ENCODE data around the gene PREP.
"Not testable (repeated sequence)": the region's sequence is repeated elsewhere in the genome, so short reads cannot be mapped to it uniquely, and the experiment has no call there.

- not testable (repeated sequence) for TF ChIP-seq CTCF (IDR thresholded peaks at IDR 0.05; ENCODE audit: insufficient read depth, low read length); SPI1 (IDR thresholded peaks at IDR 0.05; ENCODE audit: borderline replicate concordance, low read depth); GABPA (IDR thresholded peaks at IDR 0.05; ENCODE audit: low read depth); POLR2AphosphoS5 (IDR thresholded peaks at IDR 0.05; ENCODE audit: low read depth); REST (IDR thresholded peaks at IDR 0.05; ENCODE audit: insufficient replicate concordance, low read depth)
Observed at GRCh38 chr6:105231771-105232170, 171.1 kb downstream of the PREP start.
